NCI-H748 (cell line): ENCODE measurements around the gene SSR1.

Experiments
- DNase-seq: peaks from one replicate; lab custom pipeline; 2025; ENCODE audit not compliant: unreplicated experiment; lab: John Stamatoyannopoulos, UW

Gene SSR1

GRCh38 chr6:7241160-7241559 is 71.8 kb downstream of the SSR1 start:
- no peak for DNase-seq

GRCh38 chr6:7240351-7240750 is 72.6 kb downstream of the SSR1 start:
- DNase-seq, result no peak

- no peak for DNase-seq
These were observed 73.4 kb downstream of the SSR1 start for GRCh38 chr6:7239590-7239948.

- peak; percentile 92 for DNase-seq
These were observed 74.0 kb downstream of the SSR1 start for GRCh38 chr6:7238900-7239589.

DNA sequence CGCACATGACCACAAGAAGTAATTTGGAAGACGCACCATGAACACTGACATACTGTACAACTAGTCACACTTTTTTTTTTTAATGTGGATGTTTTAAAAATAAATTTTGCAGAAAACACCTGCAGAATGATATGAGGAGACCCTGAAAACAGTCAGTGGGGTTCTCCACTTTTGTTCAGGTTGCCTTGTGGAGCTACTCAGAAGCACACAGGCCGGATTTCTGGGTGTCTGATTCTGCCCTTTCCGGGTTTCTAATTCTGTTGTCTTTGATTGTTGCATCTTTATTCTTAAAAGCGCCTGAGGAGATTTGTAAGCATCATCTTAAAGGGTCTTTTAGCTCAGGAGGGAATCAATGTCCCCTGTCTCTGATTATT is 74.5 kb downstream of the SSR1 start:
- no peak for DNase-seq

DNA sequence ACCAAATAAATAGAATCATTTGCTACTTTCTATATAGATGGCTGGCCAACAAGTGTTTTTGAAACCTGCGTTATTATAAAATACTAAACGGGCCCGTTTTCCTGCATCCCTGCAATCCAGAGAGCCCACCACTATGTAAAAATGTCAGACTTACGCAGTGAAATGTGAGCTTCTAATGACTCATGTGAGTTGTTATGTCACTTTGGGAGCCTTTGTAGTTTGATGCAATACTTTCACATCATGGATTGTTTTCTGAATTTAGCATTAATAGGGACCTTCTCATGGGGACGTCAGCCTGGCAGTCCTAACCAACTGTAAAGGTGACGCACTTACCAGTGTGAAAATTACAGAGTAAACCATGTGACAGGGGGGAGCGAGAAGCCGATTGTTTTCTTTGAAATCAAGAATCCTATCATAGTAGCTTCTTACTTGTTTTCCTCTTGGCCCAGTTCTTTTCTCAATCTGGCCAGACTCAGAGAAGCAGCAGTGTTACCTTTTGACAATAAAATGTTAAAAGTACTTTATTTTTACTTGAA is 75.3 kb downstream of the SSR1 start:
- no peak for DNase-seq

- DNase-seq, result no peak
These were observed 76.4 kb downstream of the SSR1 start for GRCh38 chr6:7236306-7237209.

GRCh38 chr6:7235712-7236305 is 77.2 kb downstream of the SSR1 start:
- no peak for DNase-seq

- DNase-seq, result no peak
These were observed 78.5 kb downstream of the SSR1 start for GRCh38 chr6:7234547-7234946.

DNA sequence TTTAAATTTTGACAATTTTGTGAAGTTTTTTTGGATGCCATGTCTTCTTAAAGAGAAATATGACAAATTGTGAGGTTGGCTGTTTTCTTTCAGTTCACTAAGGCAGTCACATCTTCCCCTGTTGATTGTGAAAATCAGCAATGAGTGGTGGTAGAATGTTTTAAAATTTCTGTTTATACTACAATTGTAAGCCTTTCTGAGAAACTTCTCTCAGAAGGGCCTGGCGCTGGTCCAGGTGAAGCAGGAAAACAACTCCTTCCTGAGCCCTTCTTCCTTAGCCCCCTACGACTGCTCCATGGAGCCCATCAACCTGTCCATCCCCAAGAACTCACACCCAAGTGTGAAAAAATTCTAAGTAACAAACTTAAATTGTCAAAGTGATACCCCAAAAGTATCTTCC is 80.6 kb downstream of the SSR1 start:
- DNase-seq, result no peak

DNA sequence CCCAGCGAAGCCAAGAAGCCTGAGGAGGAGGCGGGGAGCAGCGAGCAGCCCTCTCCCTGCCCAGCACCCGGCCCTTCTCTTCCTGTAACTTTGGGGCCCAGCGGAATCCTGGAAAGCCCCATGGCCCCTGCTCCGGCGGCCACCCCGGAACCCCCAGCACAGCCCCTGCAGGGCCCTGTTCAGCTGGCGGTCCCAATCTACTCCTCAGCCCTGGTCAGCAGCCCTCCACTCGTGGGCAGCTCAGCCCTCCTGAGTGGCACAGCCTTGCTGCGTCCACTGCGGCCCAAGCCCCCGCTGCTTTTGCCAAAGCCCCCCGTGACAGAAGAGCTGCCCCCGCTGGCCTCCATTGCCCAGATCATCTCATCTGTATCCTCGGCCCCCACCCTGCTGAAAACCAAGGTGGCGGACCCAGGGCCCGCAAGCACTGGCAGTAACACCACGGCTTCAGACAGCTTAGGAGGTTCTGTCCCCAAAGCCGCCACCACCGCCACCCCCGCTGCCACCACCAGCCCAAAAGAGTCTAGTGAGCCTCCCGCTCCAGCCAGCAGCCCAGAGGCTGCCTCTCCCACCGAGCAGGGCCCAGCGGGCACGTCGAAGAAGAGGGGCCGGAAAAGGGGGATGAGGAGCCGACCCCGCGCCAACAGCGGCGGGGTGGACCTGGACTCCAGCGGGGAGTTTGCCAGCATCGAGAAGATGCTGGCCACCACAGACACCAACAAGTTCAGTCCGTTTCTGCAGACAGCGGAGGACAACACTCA is 81.9 kb downstream of the SSR1 start:
- DNase-seq, result no peak

- no peak for DNase-seq
These were observed 82.7 kb downstream of the SSR1 start for GRCh38 chr6:7230327-7230691.

GRCh38 chr6:7229376-7230326 is 83.3 kb downstream of the SSR1 start:
- DNase-seq, result no peak

- no peak for DNase-seq
These were observed 84.2 kb downstream of the SSR1 start for GRCh38 chr6:7228662-7229375.

GRCh38 chr6:7224731-7225130 is 88.3 kb downstream of the SSR1 start:
- DNase-seq, result no peak

GRCh38 chr6:7222197-7222596 is 90.8 kb downstream of the SSR1 start:
- DNase-seq, result no peak

DNA sequence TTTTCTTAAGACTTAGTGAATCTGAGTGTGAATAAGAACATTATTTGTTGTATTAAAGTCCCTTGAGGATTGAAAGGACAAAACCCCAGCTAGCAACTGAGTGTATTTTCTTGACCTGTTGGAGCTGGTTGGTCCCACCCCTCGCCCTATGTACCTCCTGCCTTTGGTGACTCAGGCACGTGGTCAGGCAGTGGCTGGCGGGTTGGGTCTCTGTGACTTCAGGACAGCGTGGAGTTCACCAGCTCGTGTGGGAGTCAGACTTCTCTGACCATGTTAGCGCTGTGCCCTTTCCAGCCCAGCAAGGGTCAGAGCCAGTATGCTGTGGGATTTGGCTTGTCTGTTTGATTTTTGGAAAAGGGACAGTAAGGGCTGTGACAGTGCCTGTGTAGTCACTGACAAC is 93.7 kb downstream of the SSR1 start:
- no peak for DNase-seq

- no peak for DNase-seq
These were observed 94.5 kb downstream of the SSR1 start for GRCh38 chr6:7218406-7218988.
